Testis (tissue), 2 donors: ENCODE data around the gene PLB1.

Experiments used
- CTCF ChIP-seq, 3 experiments: fragments of 450-650 bp in 2 of 3; fragments of 200-600 bp in 1 of 3; sonication (generic) in 1 of 3; IDR thresholded peaks; one replicate each; pipeline ENCODE4 v1.5.1; 2016 to 2019; ENCODE audit warnings: antibody characterized with exemption in 3 of 3, mild to moderate bottlenecking in 2 of 3, moderate library complexity in 1 of 3
- POLR2A ChIP-seq: fragments of 450-650 bp; IDR thresholded peaks from one replicate; pipeline ENCODE4 v1.6.1; 2017; ENCODE audit warnings: antibody characterized with exemption, mild to moderate bottlenecking, moderate library complexity

DNA sequence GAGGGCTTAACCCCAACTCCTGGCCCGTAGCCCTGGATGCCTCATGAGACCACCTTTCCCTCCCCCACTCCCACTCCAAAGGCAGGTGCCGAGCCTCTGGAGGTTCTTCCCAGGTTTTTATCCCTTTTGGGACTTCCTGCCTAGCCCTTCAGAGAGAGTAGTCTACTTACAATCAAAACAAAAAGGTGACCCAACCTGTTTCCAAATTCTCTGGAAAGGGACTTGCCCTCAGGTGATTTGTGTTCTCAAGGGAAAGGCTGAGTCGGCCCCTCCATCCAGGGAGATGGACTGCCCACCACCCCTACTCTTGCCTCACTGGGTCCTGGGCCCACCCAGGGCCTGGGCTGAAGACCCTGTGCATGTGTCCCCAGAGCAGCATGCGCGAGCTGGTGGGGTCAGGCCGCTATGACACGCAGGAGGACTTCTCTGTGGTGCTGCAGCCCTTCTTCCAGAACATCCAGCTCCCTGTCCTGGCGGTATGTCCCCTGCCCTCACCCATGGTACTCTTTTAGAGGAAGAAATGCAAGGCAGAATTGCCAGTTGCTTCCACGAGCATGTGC, 108.5 kb downstream of the PLB1 start:
- TF ChIP-seq POLR2A (no peak), CTCF (IDR thresholded peaks at IDR 0.05) (no peak)
